Activated T-cell treated with anti-CD3 and anti-CD28 coated beads, Interleukin-2, amount 50 U/mL, for 4 hours (primary cell): ENCODE results near the gene PCDHB12. TPM values are rescaled to one million over a fixed set of nuclear protein-coding genes. Genes with fewer than 3 reads are reported as not detected.

Source experiments
- total RNA-seq, 3 donors: library from RNA; stranded (reverse); gene quantifications; one replicate each; pipeline ENCODE4 v1.2.1, GENCODE V29; 2021

PCDHB12 gene
- total RNA-seq, 3 donors from 2014 or later = not detected

Other genes starting within 250 kb of the PCDHB12 start
- gene PCDHAC2, start 242.2 kb upstream of the PCDHB12 start, total RNA-seq = not detected
- gene PCDHB1, start 157.3 kb upstream of the PCDHB12 start, total RNA-seq = not detected
- gene PCDHB2, start 114.1 kb upstream of the PCDHB12 start, total RNA-seq = under 1 TPM in 1 of 3 donors, not detected in 2; 0.19 TPM
- not detected for gene PCDHB3, start 108.2 kb upstream of the PCDHB12 start, total RNA-seq
- not detected for gene PCDHB4, start 86.9 kb upstream of the PCDHB12 start, total RNA-seq
- under 1 TPM in 2 of 3 donors, not detected in 1; 0.13 to 0.16 TPM for gene PCDHB5, start 73.5 kb upstream of the PCDHB12 start, total RNA-seq
- gene PCDHB6, start 58.7 kb upstream of the PCDHB12 start, total RNA-seq = under 1 TPM in 1 of 3 donors, not detected in 2; 0.05 TPM
- gene PCDHB7, start 36.1 kb upstream of the PCDHB12 start, total RNA-seq = not detected
- gene PCDHB8, start 30.9 kb upstream of the PCDHB12 start, total RNA-seq = not detected
- not detected for gene PCDHB16, start 26.3 kb upstream of the PCDHB12 start, total RNA-seq
- not detected for gene PCDHB9, start 21.6 kb upstream of the PCDHB12 start, total RNA-seq
- under 1 TPM in 1 of 3 donors, not detected in 2; 0.08 TPM for gene PCDHB10, start 16.4 kb upstream of the PCDHB12 start, total RNA-seq
- gene PCDHB11, start 9.1 kb upstream of the PCDHB12 start, total RNA-seq = not detected
- gene PCDHB13, start 5.2 kb downstream of the PCDHB12 start, total RNA-seq = under 1 TPM; 0.08 to 0.16 (median 0.10) TPM
- under 1 TPM in 2 of 3 donors, not detected in 1; 0.08 TPM for gene PCDHB14, start 14.6 kb downstream of the PCDHB12 start, total RNA-seq
- gene PCDHB15, start 36.7 kb downstream of the PCDHB12 start, total RNA-seq = under 1 TPM in 1 of 3 donors, not detected in 2; 0.08 TPM
- gene SLC25A2, start 95.3 kb downstream of the PCDHB12 start, total RNA-seq = under 1 TPM in 1 of 3 donors, not detected in 2; 0.18 TPM
- 10 to 100 TPM; 64.8 to 73.8 (median 70.4) TPM for gene TAF7, start 112.1 kb downstream of the PCDHB12 start, total RNA-seq
- gene PCDHGA1, start 121.8 kb downstream of the PCDHB12 start, total RNA-seq = under 1 TPM; 0.05 to 0.11 (median 0.11) TPM
- under 1 TPM in 1 of 3 donors, not detected in 2; 0.05 TPM for gene PCDHGA2, start 130.0 kb downstream of the PCDHB12 start, total RNA-seq
- not detected for gene PCDHGA3, start 135.1 kb downstream of the PCDHB12 start, total RNA-seq
- under 1 TPM in 1 of 3 donors, not detected in 2; 0.13 TPM for gene PCDHGB1, start 141.4 kb downstream of the PCDHB12 start, total RNA-seq
- gene PCDHGA4, start 146.3 kb downstream of the PCDHB12 start, total RNA-seq = under 1 TPM; 0.08 to 0.30 (median 0.08) TPM
- gene PCDHGB2, start 151.3 kb downstream of the PCDHB12 start, total RNA-seq = under 1 TPM; 0.13 to 0.43 (median 0.40) TPM
- gene PCDHGA5, start 155.4 kb downstream of the PCDHB12 start, total RNA-seq = under 1 TPM; 0.05 to 0.13 (median 0.08) TPM
- under 1 TPM; 0.10 to 0.19 (median 0.13) TPM for gene PCDHGB3, start 161.5 kb downstream of the PCDHB12 start, total RNA-seq
- gene PCDHGA6, start 165.2 kb downstream of the PCDHB12 start, total RNA-seq = under 1 TPM; 0.13 to 0.27 (median 0.18) TPM
- under 1 TPM in 2 of 3 donors, not detected in 1; 0.08 to 0.11 TPM for gene PCDHGA7, start 174.0 kb downstream of the PCDHB12 start, total RNA-seq
- gene PCDHGB4, start 179.0 kb downstream of the PCDHB12 start, total RNA-seq = under 1 TPM; 0.08 to 0.22 (median 0.20) TPM
- not detected for gene PCDHGA8, start 183.9 kb downstream of the PCDHB12 start, total RNA-seq
- gene PCDHGB5, start 189.2 kb downstream of the PCDHB12 start, total RNA-seq = under 1 TPM; 0.26 to 0.91 (median 0.27) TPM
- under 1 TPM; 0.13 to 0.18 (median 0.16) TPM for gene PCDHGA9, start 194.1 kb downstream of the PCDHB12 start, total RNA-seq
- under 1 TPM; 0.08 to 0.22 (median 0.18) TPM for gene PCDHGB6, start 199.3 kb downstream of the PCDHB12 start, total RNA-seq
- gene PCDHGA10, start 204.3 kb downstream of the PCDHB12 start, total RNA-seq = under 1 TPM; 0.25 to 0.68 (median 0.40) TPM
- gene PCDHGB7, start 209.0 kb downstream of the PCDHB12 start, total RNA-seq = under 1 TPM in 1 of 3 donors, not detected in 2; 0.15 TPM
- under 1 TPM; 0.05 to 0.13 (median 0.05) TPM for gene PCDHGA11, start 212.3 kb downstream of the PCDHB12 start, total RNA-seq
- under 1 TPM; 0.11 to 0.24 (median 0.20) TPM for gene PCDHGA12, start 221.8 kb downstream of the PCDHB12 start, total RNA-seq